ENCODE results near the gene ACAP3.
"Not testable (repeated sequence)": the region's sequence is repeated elsewhere in the genome, so short reads cannot be mapped to it uniquely, and the experiment has no call there.

ACAP3 gene

GRCh38 chr1:1255078-1255477 is 52.7 kb downstream of the ACAP3 start:
- no peak for TF ChIP-seq CTCF (IDR thresholded peaks at IDR 0.05; ENCODE audit: extremely low read depth, missing control alignments)
- no peak for DNase-seq (ENCODE audit: low spot score)

GRCh38 chr1:1254667-1254998 is 53.1 kb downstream of the ACAP3 start:
- TF ChIP-seq CTCF (IDR thresholded peaks at IDR 0.05; ENCODE audit: extremely low read depth, missing control alignments) = no peak
- DNase-seq (ENCODE audit: low spot score) = no peak

GRCh38 chr1:1253972-1254666 is 53.6 kb downstream of the ACAP3 start:
- no peak for TF ChIP-seq CTCF (IDR thresholded peaks at IDR 0.05; ENCODE audit: extremely low read depth, missing control alignments)
- DNase-seq (ENCODE audit: low spot score) = no peak

- no peak for DNase-seq (ENCODE audit: low spot score)
- no peak for TF ChIP-seq CTCF (IDR thresholded peaks at IDR 0.05; ENCODE audit: extremely low read depth, missing control alignments)
These were observed 54.4 kb downstream of the ACAP3 start for GRCh38 chr1:1253314-1253713.

- DNase-seq (ENCODE audit: low spot score) = peak; percentile 87
- TF ChIP-seq CTCF (IDR thresholded peaks at IDR 0.05; ENCODE audit: extremely low read depth, missing control alignments) = no peak
These were observed 56.9 kb downstream of the ACAP3 start for GRCh38 chr1:1250786-1251284.

GRCh38 chr1:1248009-1248913 is 59.5 kb downstream of the ACAP3 start:
- DNase-seq (ENCODE audit: low spot score) = not testable (repeated sequence)

- no peak for DNase-seq (ENCODE audit: low spot score)
- TF ChIP-seq CTCF (IDR thresholded peaks at IDR 0.05; ENCODE audit: extremely low read depth, missing control alignments) = no peak
These were observed 60.3 kb downstream of the ACAP3 start for GRCh38 chr1:1247341-1247913.

All from GM20000 (cell line).